HEK293 (cell line): ENCODE data around the gene USP3.

Experiments
- CTCF ChIA-PET: fragments of 350-600 bp; formaldehyde crosslinking; extraction: SDS; loops from one replicate; lab custom pipeline; 2021; ENCODE audit warnings: antibody characterized with exemption; lab: Yijun Ruan, JAX
- POLR2A ChIA-PET: fragments of 300-600 bp; formaldehyde crosslinking; extraction: SDS; loops from one replicate; lab custom pipeline; 2020; ENCODE audit warnings: antibody characterized with exemption, inconsistent platforms; lab: Yijun Ruan, JAX
- H3K27ac ChIP-seq: fragments of 200-500 bp; sonication (Bioruptor generic); 2 replicates; pipeline ENCODE4 v1.5.1; 2014; ENCODE audit warnings: low read depth, low read length, control low read depth, inconsistent platforms; ENCODE audit errors: extremely low read depth
- H3K36me3 ChIP-seq, 2 experiments: fragments of 200-500 bp in 1 of 2; sonication (Bioruptor generic) in 1 of 2; 1 replicate in 1 of 2; 2 replicates in 1 of 2; pipeline ENCODE4 v1.5.1; 2014 to 2017; ENCODE audit warnings: inconsistent platforms in 2 of 2, low read length in 2 of 2; ENCODE audit not compliant: control insufficient read depth in 2 of 2, insufficient read depth in 1 of 2
- H3K4me1 ChIP-seq: fragments of 200-500 bp; sonication (Bioruptor generic); 2 replicates; pipeline ENCODE4 v1.5.1; 2014; ENCODE audit warnings: mild to moderate bottlenecking, low read length, inconsistent platforms; ENCODE audit not compliant: control insufficient read depth, insufficient read depth
- H3K4me3 ChIP-seq: 2 replicates; pipeline ENCODE4 v1.5.1; 2011; ENCODE audit warnings: low read depth, mild to moderate bottlenecking, control low read depth, low read length, moderate library complexity
- H3K9me3 ChIP-seq: fragments of 200-500 bp; sonication (Bioruptor generic); 2 replicates; pipeline ENCODE4 v1.5.1; 2014; ENCODE audit warnings: low read depth, low read length, inconsistent platforms; ENCODE audit not compliant: control insufficient read depth, insufficient read depth
- KLF10 ChIP-seq: fragments of 450-650 bp; IDR thresholded peaks from 2 replicates; pipeline ENCODE4 v1.5.1; 2018; ENCODE audit warnings: missing biosample characterization, mild to moderate bottlenecking, missing genetic modification characterization
- REST ChIP-seq: fragments of 450-650 bp; formaldehyde crosslinking; IDR thresholded peaks from 2 replicates; pipeline ENCODE4 v1.5.1; 2016; ENCODE audit warnings: missing biosample characterization, missing genetic modification characterization
- ZFP37 ChIP-seq: fragments of 450-650 bp; formaldehyde crosslinking; IDR thresholded peaks from 2 replicates; pipeline ENCODE4 v1.5.1; 2016; ENCODE audit warnings: missing biosample characterization, missing genetic modification characterization
- ZFP69B ChIP-seq: fragments of 450-650 bp; formaldehyde crosslinking; IDR thresholded peaks from 2 replicates; pipeline ENCODE4 v1.5.1; 2016; ENCODE audit warnings: missing biosample characterization, missing genetic modification characterization
- ZNF138 ChIP-seq: fragments of 450-650 bp; formaldehyde crosslinking; IDR thresholded peaks from 2 replicates; pipeline ENCODE4 v1.5.1; 2016; ENCODE audit warnings: missing biosample characterization, missing genetic modification characterization, borderline replicate concordance
- ZNF174 ChIP-seq: fragments of 450-650 bp; formaldehyde crosslinking; IDR thresholded peaks from 2 replicates; pipeline ENCODE4 v1.5.0; 2017; ENCODE audit warnings: missing biosample characterization, mild to moderate bottlenecking, missing genetic modification characterization
- ZNF175 ChIP-seq: fragments of 450-650 bp; formaldehyde crosslinking; IDR thresholded peaks from 2 replicates; pipeline ENCODE4 v1.5.1; 2016; ENCODE audit warnings: missing biosample characterization, missing genetic modification characterization
- ZNF211 ChIP-seq: fragments of 450-650 bp; formaldehyde crosslinking; IDR thresholded peaks from 2 replicates; pipeline ENCODE4 v1.5.1; 2016; ENCODE audit warnings: low read depth, missing biosample characterization, missing genetic modification characterization
- ZNF423 ChIP-seq: fragments of 450-650 bp; formaldehyde crosslinking; IDR thresholded peaks from 2 replicates; pipeline ENCODE4 v1.5.1; 2016; ENCODE audit warnings: missing biosample characterization, missing genetic modification characterization
- ZNF529 ChIP-seq: fragments of 450-650 bp; formaldehyde crosslinking; IDR thresholded peaks from 2 replicates; pipeline ENCODE4 v1.5.1; 2017; ENCODE audit warnings: missing genetic modification characterization, missing biosample characterization; ENCODE audit not compliant: insufficient replicate concordance
- ZNF530 ChIP-seq: fragments of 450-650 bp; formaldehyde crosslinking; IDR thresholded peaks from 2 replicates; pipeline ENCODE4 v1.5.1; 2016; ENCODE audit warnings: low read depth, missing biosample characterization, missing genetic modification characterization
- ZNF558 ChIP-seq: fragments of 450-650 bp; formaldehyde crosslinking; IDR thresholded peaks from 2 replicates; pipeline ENCODE4 v1.5.1; 2016; ENCODE audit warnings: missing biosample characterization, missing genetic modification characterization
- ZNF664 ChIP-seq: fragments of 450-650 bp; formaldehyde crosslinking; IDR thresholded peaks from 2 replicates; pipeline ENCODE4 v1.5.1; 2016; ENCODE audit warnings: missing biosample characterization, missing genetic modification characterization
- ZNF830 ChIP-seq: fragments of 450-650 bp; IDR thresholded peaks from 2 replicates; pipeline ENCODE4 v1.5.0; 2018; ENCODE audit warnings: missing biosample characterization, missing genetic modification characterization, low read depth, mild to moderate bottlenecking, moderate library complexity
- TF ChIP-seq, protein P1 (sequence below): fragments of 450-650 bp; formaldehyde crosslinking; IDR thresholded peaks from 2 replicates; pipeline ENCODE4 v1.5.1; 2016; ENCODE audit warnings: missing biosample characterization, missing genetic modification characterization
- TF ChIP-seq, protein P2 (sequence below): fragments of 450-650 bp; formaldehyde crosslinking; IDR thresholded peaks from 2 replicates; pipeline ENCODE4 v1.5.1; 2016; ENCODE audit warnings: missing biosample characterization, missing genetic modification characterization, borderline replicate concordance
- TF ChIP-seq, protein P3 (sequence below): fragments of 450-650 bp; formaldehyde crosslinking; IDR thresholded peaks from 2 replicates; pipeline ENCODE4 v1.5.1; 2016; ENCODE audit warnings: missing biosample characterization, missing genetic modification characterization

The USP3 gene

DNA sequence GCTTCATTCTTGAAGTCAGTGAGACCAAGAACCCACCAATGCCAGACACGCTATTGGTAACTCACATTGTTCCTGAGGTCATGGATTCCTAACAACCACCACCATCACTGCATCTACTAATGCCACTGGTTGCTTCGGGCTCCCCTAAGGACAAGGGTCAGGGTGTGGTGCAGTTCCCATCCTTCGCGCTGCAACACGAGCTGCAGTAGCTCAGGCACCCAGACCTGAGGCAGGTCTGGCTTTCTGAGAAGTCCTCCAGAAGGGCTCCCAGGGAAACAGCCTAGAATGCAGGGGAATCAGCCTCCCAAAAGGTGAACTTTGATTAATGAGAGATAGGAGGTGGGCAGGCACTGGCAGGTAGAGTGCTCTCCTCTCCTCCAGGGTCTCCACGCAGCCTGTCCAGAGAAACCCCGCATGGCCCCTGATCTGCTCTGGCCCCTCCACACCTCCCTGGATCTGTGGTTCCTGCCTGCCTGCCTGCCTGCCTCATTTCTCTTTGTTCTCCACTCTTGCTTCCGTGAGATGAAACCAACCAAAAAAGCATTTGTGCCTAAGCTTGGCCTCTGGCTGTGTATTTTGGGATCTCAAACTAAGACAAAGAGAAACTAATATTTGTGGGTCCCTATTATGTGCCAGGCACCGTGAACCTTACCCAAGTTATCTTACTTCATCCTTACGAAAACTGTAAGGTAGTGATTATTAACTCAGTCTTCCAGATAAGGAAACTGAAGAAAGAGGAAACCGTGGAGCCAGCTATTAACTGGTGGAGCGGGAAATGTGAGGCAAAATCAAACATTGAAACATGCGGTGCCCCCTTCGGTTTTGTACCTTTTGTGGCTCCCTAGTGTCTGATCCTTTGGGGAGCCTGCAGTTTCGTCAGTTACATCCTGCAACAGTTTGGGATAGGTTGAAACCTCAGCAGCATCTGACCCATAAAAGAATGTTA is 43.9 kb upstream of the USP3 start:
- ChIA-PET CTCF (no interaction called here), POLR2A (interaction anchor here (1.0 kb wide), 1 partner anchor 73 kb away, joined by 3 read pairs; no protein-coding TSS in a partner anchor)
- no peak overlapping the region for H3K4me3 ChIP-seq
- H3K36me3 ChIP-seq: no peaks in the 10 kb centered on the region
- no peaks in the 10 kb centered on the region; the same call in 1 of the 2 replicates for H3K4me1 ChIP-seq
- no peak overlapping the region for H3K27ac ChIP-seq
- no peaks in the 10 kb centered on the region for H3K9me3 ChIP-seq
- TF ChIP-seq, protein P1, sequence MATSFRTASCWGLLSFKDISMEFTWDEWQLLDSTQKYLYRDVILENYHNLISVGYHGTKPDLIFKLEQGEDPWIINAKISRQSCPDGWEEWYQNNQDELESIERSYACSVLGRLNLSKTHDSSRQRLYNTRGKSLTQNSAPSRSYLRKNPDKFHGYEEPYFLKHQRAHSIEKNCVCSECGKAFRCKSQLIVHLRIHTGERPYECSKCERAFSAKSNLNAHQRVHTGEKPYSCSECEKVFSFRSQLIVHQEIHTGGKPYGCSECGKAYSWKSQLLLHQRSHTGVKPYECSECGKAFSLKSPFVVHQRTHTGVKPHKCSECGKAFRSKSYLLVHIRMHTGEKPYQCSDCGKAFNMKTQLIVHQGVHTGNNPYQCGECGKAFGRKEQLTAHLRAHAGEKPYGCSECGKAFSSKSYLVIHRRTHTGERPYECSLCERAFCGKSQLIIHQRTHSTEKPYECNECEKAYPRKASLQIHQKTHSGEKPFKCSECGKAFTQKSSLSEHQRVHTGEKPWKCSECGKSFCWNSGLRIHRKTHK (tag by site-specific recombination): no peak
- TF ChIP-seq ZNF138 (tag by site-specific recombination) (no peak), ZNF529 (tag by site-specific recombination) (no peak), REST (tag by site-specific recombination) (no peak), ZNF830 (tag by site-specific recombination) (no peak), ZFP37 (tag by site-specific recombination) (no peak), ZFP69B (tag by site-specific recombination) (no peak), ZNF558 (no peak), ZNF211 (tag by site-specific recombination) (no peak), ZNF174 (no peak), ZNF423 (tag by site-specific recombination) (no peak), ZNF530 (tag by site-specific recombination) (no peak), ZNF175 (no peak), ZNF664 (tag by site-specific recombination) (no peak), KLF10 (tag by site-specific recombination) (no peak)
- TF ChIP-seq, protein P2, sequence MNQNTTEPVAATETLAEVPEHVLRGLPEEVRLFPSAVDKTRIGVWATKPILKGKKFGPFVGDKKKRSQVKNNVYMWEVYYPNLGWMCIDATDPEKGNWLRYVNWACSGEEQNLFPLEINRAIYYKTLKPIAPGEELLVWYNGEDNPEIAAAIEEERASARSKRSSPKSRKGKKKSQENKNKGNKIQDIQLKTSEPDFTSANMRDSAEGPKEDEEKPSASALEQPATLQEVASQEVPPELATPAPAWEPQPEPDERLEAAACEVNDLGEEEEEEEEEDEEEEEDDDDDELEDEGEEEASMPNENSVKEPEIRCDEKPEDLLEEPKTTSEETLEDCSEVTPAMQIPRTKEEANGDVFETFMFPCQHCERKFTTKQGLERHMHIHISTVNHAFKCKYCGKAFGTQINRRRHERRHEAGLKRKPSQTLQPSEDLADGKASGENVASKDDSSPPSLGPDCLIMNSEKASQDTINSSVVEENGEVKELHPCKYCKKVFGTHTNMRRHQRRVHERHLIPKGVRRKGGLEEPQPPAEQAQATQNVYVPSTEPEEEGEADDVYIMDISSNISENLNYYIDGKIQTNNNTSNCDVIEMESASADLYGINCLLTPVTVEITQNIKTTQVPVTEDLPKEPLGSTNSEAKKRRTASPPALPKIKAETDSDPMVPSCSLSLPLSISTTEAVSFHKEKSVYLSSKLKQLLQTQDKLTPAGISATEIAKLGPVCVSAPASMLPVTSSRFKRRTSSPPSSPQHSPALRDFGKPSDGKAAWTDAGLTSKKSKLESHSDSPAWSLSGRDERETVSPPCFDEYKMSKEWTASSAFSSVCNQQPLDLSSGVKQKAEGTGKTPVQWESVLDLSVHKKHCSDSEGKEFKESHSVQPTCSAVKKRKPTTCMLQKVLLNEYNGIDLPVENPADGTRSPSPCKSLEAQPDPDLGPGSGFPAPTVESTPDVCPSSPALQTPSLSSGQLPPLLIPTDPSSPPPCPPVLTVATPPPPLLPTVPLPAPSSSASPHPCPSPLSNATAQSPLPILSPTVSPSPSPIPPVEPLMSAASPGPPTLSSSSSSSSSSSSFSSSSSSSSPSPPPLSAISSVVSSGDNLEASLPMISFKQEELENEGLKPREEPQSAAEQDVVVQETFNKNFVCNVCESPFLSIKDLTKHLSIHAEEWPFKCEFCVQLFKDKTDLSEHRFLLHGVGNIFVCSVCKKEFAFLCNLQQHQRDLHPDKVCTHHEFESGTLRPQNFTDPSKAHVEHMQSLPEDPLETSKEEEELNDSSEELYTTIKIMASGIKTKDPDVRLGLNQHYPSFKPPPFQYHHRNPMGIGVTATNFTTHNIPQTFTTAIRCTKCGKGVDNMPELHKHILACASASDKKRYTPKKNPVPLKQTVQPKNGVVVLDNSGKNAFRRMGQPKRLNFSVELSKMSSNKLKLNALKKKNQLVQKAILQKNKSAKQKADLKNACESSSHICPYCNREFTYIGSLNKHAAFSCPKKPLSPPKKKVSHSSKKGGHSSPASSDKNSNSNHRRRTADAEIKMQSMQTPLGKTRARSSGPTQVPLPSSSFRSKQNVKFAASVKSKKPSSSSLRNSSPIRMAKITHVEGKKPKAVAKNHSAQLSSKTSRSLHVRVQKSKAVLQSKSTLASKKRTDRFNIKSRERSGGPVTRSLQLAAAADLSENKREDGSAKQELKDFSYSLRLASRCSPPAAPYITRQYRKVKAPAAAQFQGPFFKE (tag by site-specific recombination): no peak
- TF ChIP-seq, protein P3, sequence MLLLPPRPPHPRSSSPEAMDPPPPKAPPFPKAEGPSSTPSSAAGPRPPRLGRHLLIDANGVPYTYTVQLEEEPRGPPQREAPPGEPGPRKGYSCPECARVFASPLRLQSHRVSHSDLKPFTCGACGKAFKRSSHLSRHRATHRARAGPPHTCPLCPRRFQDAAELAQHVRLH (tag by site-specific recombination): no peak
